Measurements from ENCODE around the gene NTMT1.

Gene NTMT1

GRCh38 chr9:129596541-129597331 lies 29.2 kb upstream of the NTMT1 start:
- FAIRE-seq, result no peak
- DNase-seq (ENCODE audit: extremely low spot score, insufficient read length, low read depth), result no peak

GRCh38 chr9:129597355-129598088 lies 28.4 kb upstream of the NTMT1 start:
- FAIRE-seq, result no peak
- no peak for DNase-seq (ENCODE audit: extremely low spot score, insufficient read length, low read depth)

- DNase-seq (ENCODE audit: extremely low spot score, insufficient read length, low read depth) (no peak), FAIRE-seq (no peak)
Measured at GRCh38 chr9:129598089-129598596, 27.8 kb upstream of the NTMT1 start.

- FAIRE-seq, result no peak
Measured at GRCh38 chr9:129601082-129601674, 24.8 kb upstream of the NTMT1 start.

GRCh38 chr9:129602598-129603415 lies 23.2 kb upstream of the NTMT1 start:
- FAIRE-seq, result no peak
- no peak for DNase-seq (ENCODE audit: extremely low spot score, insufficient read length, low read depth)

More at GRCh38 chr9:129601082-129601674, 24.8 kb upstream of the NTMT1 start:
- no peak for DNase-seq (ENCODE audit: extremely low spot score, insufficient read length, low read depth)

GRCh38 chr9:129604056-129604765 lies 21.8 kb upstream of the NTMT1 start:
- no peak for DNase-seq (ENCODE audit: extremely low spot score, insufficient read length, low read depth)
- FAIRE-seq, result no peak

- DNase-seq (ENCODE audit: extremely low spot score, insufficient read length, low read depth), result no peak
Measured at GRCh38 chr9:129604766-129605163, 21.2 kb upstream of the NTMT1 start.

GRCh38 chr9:129606161-129607026 lies 19.6 kb upstream of the NTMT1 start:
- DNase-seq (ENCODE audit: extremely low spot score, insufficient read length, low read depth) (no peak), FAIRE-seq (no peak)

More at GRCh38 chr9:129604766-129605163, 21.2 kb upstream of the NTMT1 start:
- FAIRE-seq, result no peak

GRCh38 chr9:129607027-129607387 lies 19.0 kb upstream of the NTMT1 start:
- no peak for DNase-seq (ENCODE audit: extremely low spot score, insufficient read length, low read depth)
- FAIRE-seq, result no peak

- DNase-seq (ENCODE audit: extremely low spot score, insufficient read length, low read depth) (no peak), FAIRE-seq (no peak)
Measured at GRCh38 chr9:129608561-129609481, 17.1 kb upstream of the NTMT1 start.

- FAIRE-seq, result no peak
- DNase-seq (ENCODE audit: extremely low spot score, insufficient read length, low read depth), result no peak
Measured at GRCh38 chr9:129609486-129610212, 16.3 kb upstream of the NTMT1 start.

GRCh38 chr9:129610213-129610472 lies 15.8 kb upstream of the NTMT1 start:
- DNase-seq (ENCODE audit: extremely low spot score, insufficient read length, low read depth), result no peak
- FAIRE-seq, result no peak

GRCh38 chr9:129610473-129611306 lies 15.3 kb upstream of the NTMT1 start:
- DNase-seq (ENCODE audit: extremely low spot score, insufficient read length, low read depth), result peak; percentile 70
- FAIRE-seq, result no peak

- DNase-seq (ENCODE audit: extremely low spot score, insufficient read length, low read depth) (no peak), FAIRE-seq (no peak)
Measured at GRCh38 chr9:129611307-129611800, 14.6 kb upstream of the NTMT1 start.

GRCh38 chr9:129612123-129612522 lies 13.8 kb upstream of the NTMT1 start:
- DNase-seq (ENCODE audit: extremely low spot score, insufficient read length, low read depth), result no peak
- FAIRE-seq, result no peak
